ENCODE measurements around the gene CAPRIN2. TPM values are rescaled to one million over a fixed set of nuclear protein-coding genes. Genes with fewer than 3 reads are reported as not detected.

The CAPRIN2 gene
- polyA plus RNA-seq, 1 experiment: 15.6 TPM

DNA sequence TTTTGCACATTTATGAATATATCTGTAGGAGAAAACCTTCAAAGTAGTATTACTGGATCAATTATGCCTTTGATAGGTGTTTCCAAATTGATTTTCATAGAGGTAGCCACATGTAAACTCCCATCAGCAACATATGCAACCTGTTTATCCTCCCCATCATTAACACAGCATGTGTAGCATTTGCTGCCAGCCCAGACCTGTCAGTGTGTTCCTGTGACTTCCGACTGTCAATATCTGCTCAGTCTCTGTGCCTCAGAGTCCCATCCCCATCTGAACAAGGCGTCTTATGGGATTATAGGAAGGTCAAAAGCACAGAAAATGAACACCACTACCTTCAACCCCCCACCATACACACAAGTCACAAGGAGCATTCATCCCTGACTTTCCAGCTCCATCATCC, 9.5 kb upstream of the CAPRIN2 start:
- H3K27me3 ChIP-seq (ENCODE audit: control insufficient read depth, insufficient read depth, low read length): no peaks in the 10 kb centered on the region
- H3K27ac ChIP-seq (ENCODE audit: low read depth, low read length): no peak overlapping the region
- DNase-seq (ENCODE audit: low read depth, low spot score): no peak
- POLR2A ChIA-PET: no interaction called here
- CTCF ChIA-PET: interaction anchor here (1.2 kb wide), 1 partner anchor 43 kb away, joined by 4 read pairs; no protein-coding TSS in a partner anchor
- 0 out of 2 replicates have a peak, but pooled peaks cover 2% of the 10 kb centered on the region for H3K9me3 ChIP-seq (ENCODE audit: control insufficient read depth, insufficient read depth, low read length)
- H3K4me3 ChIP-seq (ENCODE audit: low read depth, low read length): no peak overlapping the region
- TF ChIP-seq CTCF (IDR thresholded peaks at IDR 0.05; ENCODE audit: low read depth, low read length): no peak

DNA sequence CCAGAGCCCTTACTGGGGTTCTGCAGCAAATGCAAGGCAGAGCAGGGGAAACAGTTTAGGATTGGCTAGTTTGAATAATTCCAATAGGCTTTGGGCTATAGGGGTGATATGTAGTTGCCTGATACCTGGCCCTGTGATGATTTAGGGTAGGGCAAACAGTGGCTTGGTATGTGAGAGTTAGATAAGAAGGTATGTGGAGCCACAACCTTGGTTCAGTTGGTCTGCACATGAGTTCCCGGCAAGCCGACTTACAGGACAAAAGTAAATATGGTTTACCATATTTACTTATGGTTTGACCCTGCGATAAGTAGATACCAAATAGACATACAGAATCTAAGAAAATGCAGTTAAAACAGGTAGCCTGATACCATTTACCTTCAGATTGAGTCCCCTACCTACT, 8.3 kb upstream of the CAPRIN2 start:
- no peak for TF ChIP-seq CTCF (IDR thresholded peaks at IDR 0.05; ENCODE audit: low read depth, low read length)
- H3K27ac ChIP-seq (ENCODE audit: low read depth, low read length): no peak overlapping the region
- H3K27me3 ChIP-seq (ENCODE audit: control insufficient read depth, insufficient read depth, low read length): no peaks in the 10 kb centered on the region
- DNase-seq (ENCODE audit: low read depth, low spot score): no peak
- H3K4me3 ChIP-seq (ENCODE audit: low read depth, low read length): no peak overlapping the region
- ChIA-PET CTCF (no interaction called here), POLR2A (no interaction called here)
- 0 out of 2 replicates have a peak, but pooled peaks cover 2% of the 10 kb centered on the region for H3K9me3 ChIP-seq (ENCODE audit: control insufficient read depth, insufficient read depth, low read length)

GRCh38 chr12:30761730-30762129, 7.0 kb upstream of the CAPRIN2 start:
- no peaks in the 10 kb centered on the region for H3K27me3 ChIP-seq (ENCODE audit: control insufficient read depth, insufficient read depth, low read length)
- POLR2A ChIA-PET: no interaction called here
- no peak overlapping the region for H3K4me3 ChIP-seq (ENCODE audit: low read depth, low read length)
- TF ChIP-seq CTCF (IDR thresholded peaks at IDR 0.05; ENCODE audit: low read depth, low read length): no peak
- CTCF ChIA-PET: no interaction called here
- 0 out of 2 replicates have a peak, but pooled peaks cover 2% of the 10 kb centered on the region for H3K9me3 ChIP-seq (ENCODE audit: control insufficient read depth, insufficient read depth, low read length)
- no peak overlapping the region for H3K27ac ChIP-seq (ENCODE audit: low read depth, low read length)
- DNase-seq (ENCODE audit: low read depth, low spot score): no peak

- H3K27ac ChIP-seq (ENCODE audit: low read depth, low read length): no peak overlapping the region
- TF ChIP-seq CTCF (IDR thresholded peaks at IDR 0.05; ENCODE audit: low read depth, low read length): no peak
- DNase-seq (ENCODE audit: low read depth, low spot score): no peak
- POLR2A ChIA-PET: no interaction called here
- CTCF ChIA-PET: no interaction called here
- H3K27me3 ChIP-seq (ENCODE audit: control insufficient read depth, insufficient read depth, low read length): no peaks in the 10 kb centered on the region
- H3K4me3 ChIP-seq (ENCODE audit: low read depth, low read length): no peak overlapping the region
- 0 out of 2 replicates have a peak, but pooled peaks cover 2% of the 10 kb centered on the region for H3K9me3 ChIP-seq (ENCODE audit: control insufficient read depth, insufficient read depth, low read length)
Observed at GRCh38 chr12:30757316-30757715, 2.6 kb upstream of the CAPRIN2 start.

GRCh38 chr12:30756074-30756473, 1.3 kb upstream of the CAPRIN2 start:
- no peak for DNase-seq (ENCODE audit: low read depth, low spot score)
- ChIA-PET CTCF (interaction anchor here (1.0 to 1.5 kb wide), 4 partner anchors 36 to 62 kb away, joined by 3 to 5 read pairs (median 4); no protein-coding TSS in a partner anchor), POLR2A (interaction anchor here (1.5 kb wide), 1 partner anchor 40 kb away, joined by 15 read pairs; no protein-coding TSS in a partner anchor)
- H3K27ac ChIP-seq (ENCODE audit: low read depth, low read length): no peak overlapping the region
- H3K27me3 ChIP-seq (ENCODE audit: control insufficient read depth, insufficient read depth, low read length): no peaks in the 10 kb centered on the region
- 0 out of 2 replicates have a peak, but pooled peaks cover 2% of the 10 kb centered on the region for H3K9me3 ChIP-seq (ENCODE audit: control insufficient read depth, insufficient read depth, low read length)
- H3K4me3 ChIP-seq (ENCODE audit: low read depth, low read length): no peak overlapping the region
- TF ChIP-seq CTCF (IDR thresholded peaks at IDR 0.05; ENCODE audit: low read depth, low read length): no peak

All from AG04450 (cell line).